HepG2 (cell line): ENCODE measurements around the gene MBL2. TPM values are rescaled to one million over a fixed set of nuclear protein-coding genes. Genes with fewer than 3 reads are reported as not detected.

Source experiments
- AGO2 ChIP-seq: fragments of 200-400 bp; formaldehyde crosslinking; optimal IDR thresholded peaks from 2 replicates; pipeline ENCODE3; 2017; ENCODE audit warnings: mild to moderate bottlenecking, low read depth, low read length, moderate library complexity
- ATF2 ChIP-seq: sonication (generic); formaldehyde crosslinking; IDR thresholded peaks from 2 replicates; pipeline ENCODE4 v1.4.0; 2020; ENCODE audit warnings: missing genetic modification reagents
- ATF3 ChIP-seq: sonication (generic); formaldehyde crosslinking; IDR thresholded peaks from 2 replicates; pipeline ENCODE4 v1.4.0; 2020; ENCODE audit warnings: missing genetic modification reagents
- BCL6 ChIP-seq: IDR thresholded peaks from 2 replicates; pipeline ENCODE4 v1.6.1; 2016; ENCODE audit warnings: missing genetic modification reagents, missing compliant biosample characterization
- GTF2F1 ChIP-seq: fragments of 150-350 bp; IDR thresholded peaks from 2 replicates; pipeline ENCODE4 v1.6.1; 2014; ENCODE audit warnings: low read length
- KDM1A ChIP-seq: IDR thresholded peaks from 2 replicates; pipeline ENCODE4 v1.6.1; 2016; ENCODE audit warnings: missing compliant biosample characterization
- KDM4B ChIP-seq: sonication (generic); formaldehyde crosslinking; IDR thresholded peaks from 2 replicates; pipeline ENCODE4 v1.4.0; 2020; ENCODE audit warnings: missing genetic modification reagents
- MIXL1 ChIP-seq: IDR thresholded peaks from 2 replicates; pipeline ENCODE4 v1.6.1; 2016
- MYNN ChIP-seq: sonication (generic); formaldehyde crosslinking; IDR thresholded peaks from 2 replicates; pipeline ENCODE4 v1.4.0; 2020; ENCODE audit warnings: mild to moderate bottlenecking, low read depth, missing genetic modification reagents
- NR2F6 ChIP-seq, 2 experiments: IDR thresholded peaks; 2 replicates each; pipeline ENCODE4 v1.6.1; 2016; ENCODE audit warnings: antibody characterized with exemption in 1 of 2, mild to moderate bottlenecking in 1 of 2
- SRSF1 ChIP-seq: fragments of 200-400 bp; formaldehyde crosslinking; optimal IDR thresholded peaks from 2 replicates; pipeline ENCODE3; 2017; ENCODE audit warnings: mild to moderate bottlenecking, low read depth, low read length, moderate library complexity
- TBX2 ChIP-seq: sonication (generic); formaldehyde crosslinking; IDR thresholded peaks from 2 replicates; pipeline ENCODE4 v1.5.0; 2020; ENCODE audit warnings: missing genetic modification reagents, mild to moderate bottlenecking, borderline replicate concordance
- ZBTB2 ChIP-seq: sonication (generic); formaldehyde crosslinking; IDR thresholded peaks from 2 replicates; pipeline ENCODE4 v1.8.0; 2022; ENCODE audit warnings: low read depth, missing genetic modification reagents
- ZFP1 ChIP-seq: IDR thresholded peaks from 2 replicates; pipeline ENCODE4 v1.6.1; 2016
- ZGPAT ChIP-seq: IDR thresholded peaks from 2 replicates; pipeline ENCODE4 v1.6.1; 2016; ENCODE audit warnings: mild to moderate bottlenecking
- ZNF530 ChIP-seq: sonication (generic); formaldehyde crosslinking; IDR thresholded peaks from 2 replicates; pipeline ENCODE4 v1.5.0; 2020; ENCODE audit warnings: low read depth, mild to moderate bottlenecking, missing genetic modification reagents
- ZNF576 ChIP-seq: sonication (generic); formaldehyde crosslinking; IDR thresholded peaks from 2 replicates; pipeline ENCODE4 v1.4.0; 2020; ENCODE audit warnings: mild to moderate bottlenecking, missing genetic modification reagents
- ZNF780A ChIP-seq: sonication (generic); formaldehyde crosslinking; IDR thresholded peaks from 2 replicates; pipeline ENCODE4 v1.8.0; 2022; ENCODE audit warnings: mild to moderate bottlenecking, missing genetic modification reagents, moderate library complexity
- ZNF816 ChIP-seq: sonication (generic); formaldehyde crosslinking; IDR thresholded peaks from 2 replicates; pipeline ENCODE4 v1.8.0; 2022; ENCODE audit warnings: missing genetic modification reagents, mild to moderate bottlenecking, borderline replicate concordance
- ZSCAN25 ChIP-seq: sonication (generic); formaldehyde crosslinking; IDR thresholded peaks from 2 replicates; pipeline ENCODE4 v1.8.0; 2022; ENCODE audit warnings: mild to moderate bottlenecking, missing genetic modification reagents
- ZSCAN9 ChIP-seq: IDR thresholded peaks from 2 replicates; pipeline ENCODE4 v1.6.1; 2016; ENCODE audit warnings: borderline replicate concordance
- polyA plus RNA-seq, 8 experiments: library from polyadenylated mRNA; depleted of rRNA in 3 of 8; stranded (reverse) in 7 of 8; unstranded in 1 of 8; fragments of >200 nt; fragmentation: Illumina TruSeq in 4 of 8; extraction: Trizol in 4 of 8; gene quantifications; 2 replicates each; pipeline versions ENCODE4 v1.2.1 to v1.2.3, GENCODE V29; 2011 to 2016; ENCODE audit warnings: low read depth in 4 of 8, missing spikeins in 1 of 8, mixed read lengths in 1 of 8; ENCODE audit not compliant: insufficient read depth in 1 of 8
- total RNA-seq, 5 experiments: library from RNA; depleted of rRNA; stranded (reverse); fragments of >200 nt; fragmentation: Illumina TruSeq; extraction: Trizol; gene quantifications; 2 replicates each; pipeline ENCODE4 v1.2.3, GENCODE V29; 2016; ENCODE audit warnings: low read depth in 1 of 5
- TF ChIP-seq, protein P1 (sequence below): sonication (generic); formaldehyde crosslinking; IDR thresholded peaks from 2 replicates; pipeline ENCODE4 v1.5.0; 2020; ENCODE audit warnings: mild to moderate bottlenecking, missing genetic modification reagents
- TF ChIP-seq, protein P2 (sequence below): sonication (generic); formaldehyde crosslinking; IDR thresholded peaks from 2 replicates; pipeline ENCODE4 v1.8.1; 2023; ENCODE audit warnings: missing genetic modification reagents, mild to moderate bottlenecking, borderline replicate concordance

The MBL2 gene
- total and polyA plus RNA-seq, 2 of the 13 experiments (the other 11 are each of a cell fraction or from before 2014, with no cell fraction given), result 9.6 to 16.2 TPM

- no peak for TF ChIP-seq ZBTB2 (CRISPR knock-in tag)
- TF ChIP-seq, protein P1, sequence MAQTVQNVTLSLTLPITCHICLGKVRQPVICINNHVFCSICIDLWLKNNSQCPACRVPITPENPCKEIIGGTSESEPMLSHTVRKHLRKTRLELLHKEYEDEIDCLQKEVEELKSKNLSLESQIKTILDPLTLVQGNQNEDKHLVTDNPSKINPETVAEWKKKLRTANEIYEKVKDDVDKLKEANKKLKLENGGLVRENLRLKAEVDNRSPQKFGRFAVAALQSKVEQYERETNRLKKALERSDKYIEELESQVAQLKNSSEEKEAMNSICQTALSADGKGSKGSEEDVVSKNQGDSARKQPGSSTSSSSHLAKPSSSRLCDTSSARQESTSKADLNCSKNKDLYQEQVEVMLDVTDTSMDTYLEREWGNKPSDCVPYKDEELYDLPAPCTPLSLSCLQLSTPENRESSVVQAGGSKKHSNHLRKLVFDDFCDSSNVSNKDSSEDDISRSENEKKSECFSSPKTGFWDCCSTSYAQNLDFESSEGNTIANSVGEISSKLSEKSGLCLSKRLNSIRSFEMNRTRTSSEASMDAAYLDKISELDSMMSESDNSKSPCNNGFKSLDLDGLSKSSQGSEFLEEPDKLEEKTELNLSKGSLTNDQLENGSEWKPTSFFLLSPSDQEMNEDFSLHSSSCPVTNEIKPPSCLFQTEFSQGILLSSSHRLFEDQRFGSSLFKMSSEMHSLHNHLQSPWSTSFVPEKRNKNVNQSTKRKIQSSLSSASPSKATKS (CRISPR knock-in tag), result no peak
- TF ChIP-seq ZNF576 (CRISPR knock-in tag), result no peak
- peak; percentile 38; the same call in 1 of the 2 replicates for TF ChIP-seq ZFP1 (CRISPR knock-in tag)
- peak; percentile 81; the same call in 1 of the 2 replicates for TF ChIP-seq KDM4B
- no peak for TF ChIP-seq SRSF1
- TF ChIP-seq, protein P2, sequence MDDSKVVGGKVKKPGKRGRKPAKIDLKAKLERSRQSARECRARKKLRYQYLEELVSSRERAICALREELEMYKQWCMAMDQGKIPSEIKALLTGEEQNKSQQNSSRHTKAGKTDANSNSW, result no peak; the same call in 1 of the 2 replicates
- peak; percentile 69; the same call in 1 of the 2 replicates for TF ChIP-seq ZGPAT (CRISPR knock-in tag)
- peak; percentile 67; the same call in 1 of the 2 replicates for TF ChIP-seq KDM1A (CRISPR knock-in tag)
- TF ChIP-seq BCL6, result peak; percentile 77
- 0 out of 2 replicates have a peak, but pooled peaks have one; percentile 24 for TF ChIP-seq ZSCAN25 (CRISPR knock-in tag)
- TF ChIP-seq NR2F6 (IDR thresholded peaks at IDR 0.05), result peak; percentile 43; the same call in 1 of the 2 replicates
- TF ChIP-seq NR2F6 (CRISPR knock-in tag; IDR thresholded peaks at IDR 0.05), result peak; percentile 70; the same call in 1 of the 2 replicates
- TF ChIP-seq TBX2 (CRISPR knock-in tag), result 0 out of 2 replicates have a peak, but pooled peaks have one; percentile 48
- TF ChIP-seq ZNF780A, result no peak
- TF ChIP-seq ATF2, result peak; percentile 76
- no peak for TF ChIP-seq MYNN (CRISPR knock-in tag)
- TF ChIP-seq MIXL1 (CRISPR knock-in tag), result peak; percentile 78
- TF ChIP-seq AGO2, result no peak
- TF ChIP-seq ZNF530 (CRISPR knock-in tag), result no peak
- 0 out of 2 replicates have a peak, but pooled peaks have one; percentile 13 for TF ChIP-seq ZNF816 (CRISPR knock-in tag)
- peak; percentile 91 for TF ChIP-seq ATF3
- TF ChIP-seq GTF2F1, result 0 out of 2 replicates have a peak, but pooled peaks have one; percentile 11
- TF ChIP-seq ZSCAN9 (CRISPR knock-in tag), result 0 out of 2 replicates have a peak, but pooled peaks have one; percentile 39
Measured at GRCh38 chr10:52755297-52756062, 17.1 kb downstream of the MBL2 start (continued).
